ENCODE data around the gene GABBR2. TPM values are rescaled to one million over a fixed set of nuclear protein-coding genes. Genes with fewer than 3 reads are reported as not detected.

The GABBR2 gene
- total and polyA plus RNA-seq, 2 experiments from 2014 or later: 0.89 to 1.3 TPM

- DNase-seq (ENCODE audit: low spot score) (no peak), ATAC-seq (no peak)
- H2AFZ ChIP-seq: no peak overlapping the region
- no peak overlapping the region for H3K27ac ChIP-seq (ENCODE audit: low read depth)
- no peaks in the 10 kb centered on the region for H3K27me3 ChIP-seq (ENCODE audit: insufficient read depth)
- TF ChIP-seq ZNF462 (CRISPR knock-in tag; IDR thresholded peaks at IDR 0.05) (no peak), REST (IDR thresholded peaks at IDR 0.05; ENCODE audit: unreplicated experiment) (no peak), NANOG (IDR thresholded peaks at IDR 0.05; ENCODE audit: borderline replicate concordance) (no peak), JUNB (IDR thresholded peaks at IDR 0.05; ENCODE audit: unreplicated experiment) (no peak), EZH2phosphoT487 (IDR thresholded peaks at IDR 0.05; ENCODE audit: unreplicated experiment) (no peak), POLR2AphosphoS5 (IDR thresholded peaks at IDR 0.05; ENCODE audit: low read depth) (no peak), EZH2 (IDR thresholded peaks at IDR 0.05; ENCODE audit: low read depth, unreplicated experiment) (no peak), STAT1 (IDR thresholded peaks at IDR 0.05; ENCODE audit: unreplicated experiment) (no peak), ZNF114 (CRISPR knock-in tag; IDR thresholded peaks at IDR 0.05) (no peak), CREB1 (CRISPR knock-in tag; IDR thresholded peaks at IDR 0.05; ENCODE audit: low read depth) (no peak), CTCF (conservative IDR thresholded peaks at IDR 0.05; ENCODE audit: low read depth in 2 of 2) (no peak), ETS1 (IDR thresholded peaks at IDR 0.05) (no peak), ZNF331 (CRISPR knock-in tag; IDR thresholded peaks at IDR 0.05; ENCODE audit: low read depth) (no peak)
- no peaks in the 10 kb centered on the region for H3K4me1 ChIP-seq (ENCODE audit: insufficient read depth)
- no peaks in the 10 kb centered on the region for H3K36me3 ChIP-seq (ENCODE audit: insufficient read depth)
- no peaks in the 10 kb centered on the region for H4K20me1 ChIP-seq (replicated peaks; ENCODE audit: insufficient read depth)
- H3K9me2 ChIP-seq (ENCODE audit: insufficient read depth): no peaks in the 10 kb centered on the region
- Mint-ChIP-seq H3K27ac (no peak overlapping the region), H3K36me3 (ENCODE audit: low read depth) (no peaks in the 10 kb centered on the region), H3K27me3 (ENCODE audit: insufficient read depth, low read depth, poor library complexity) (peaks cover 7% of the 10 kb centered on the region), H3K4me3 (no peak overlapping the region), H3K9me3 (no peaks in the 10 kb centered on the region), H3K4me1 (peaks cover 10% of the 10 kb centered on the region)
- no peaks in the 10 kb centered on the region for H3K79me2 ChIP-seq (replicated peaks; ENCODE audit: insufficient read depth)
- no peak overlapping the region for H3K4me2 ChIP-seq
- H3F3A ChIP-seq (replicated peaks; ENCODE audit: low read depth): no peaks in the 10 kb centered on the region
- no peak overlapping the region for H3K4me3 ChIP-seq
These were observed 81.4 kb downstream of the GABBR2 start for GRCh38 chr9:98627296-98627695.

Data from GM23338 (cell line).